ENCODE data around the gene AXIN2.

DNA sequence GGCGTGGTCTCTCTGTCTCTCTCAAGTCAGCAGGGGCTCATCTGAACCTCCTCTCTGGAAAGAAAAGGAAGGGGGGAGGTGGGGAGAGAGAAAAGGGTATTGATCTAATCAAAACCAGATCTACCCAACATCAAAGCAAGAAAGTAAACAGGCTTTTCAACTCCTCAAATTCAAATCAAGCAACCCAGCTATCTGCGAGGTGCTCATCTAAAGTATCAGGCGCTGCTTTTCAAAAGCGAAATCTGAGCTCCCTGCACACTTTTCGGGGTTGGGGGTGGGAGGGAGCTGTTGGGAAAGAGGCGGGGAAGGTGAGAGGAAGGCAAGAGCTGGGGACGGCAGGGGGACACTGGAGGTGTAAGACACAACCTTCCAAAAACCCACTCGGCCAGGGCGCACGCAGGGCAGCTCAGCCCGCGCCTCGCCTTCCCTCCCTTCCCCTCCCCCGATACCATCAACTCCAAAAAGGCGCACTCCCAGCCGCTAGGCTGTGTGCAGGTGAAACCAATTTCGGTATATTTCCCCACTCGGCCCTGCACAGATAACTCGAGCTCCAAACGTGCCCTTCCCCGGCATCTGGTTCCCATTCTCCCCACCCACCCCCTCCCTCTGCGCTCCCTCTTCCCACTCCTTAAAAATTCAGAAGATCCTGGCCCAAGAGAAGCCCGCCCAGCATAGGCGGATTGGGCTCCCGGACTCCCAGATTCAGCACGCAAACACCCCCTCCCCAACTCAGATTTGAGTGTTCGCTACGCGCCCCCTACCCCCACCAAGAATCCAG is 2.6 kb downstream of the AXIN2 start:
- no peak for TF ChIP-seq ZBTB7A (tag by site-specific recombination; IDR thresholded peaks at IDR 0.05; ENCODE audit: low read depth)
- no peak for TF ChIP-seq GLIS1 (tag by site-specific recombination; IDR thresholded peaks at IDR 0.05)
- no peak for TF ChIP-seq ELK4 (IDR thresholded peaks at IDR 0.05; ENCODE audit: borderline replicate concordance, low read depth, low read length)
- no peak for TF ChIP-seq CTCF (tag by site-specific recombination; IDR thresholded peaks at IDR 0.05)
- TF ChIP-seq, protein P1, sequence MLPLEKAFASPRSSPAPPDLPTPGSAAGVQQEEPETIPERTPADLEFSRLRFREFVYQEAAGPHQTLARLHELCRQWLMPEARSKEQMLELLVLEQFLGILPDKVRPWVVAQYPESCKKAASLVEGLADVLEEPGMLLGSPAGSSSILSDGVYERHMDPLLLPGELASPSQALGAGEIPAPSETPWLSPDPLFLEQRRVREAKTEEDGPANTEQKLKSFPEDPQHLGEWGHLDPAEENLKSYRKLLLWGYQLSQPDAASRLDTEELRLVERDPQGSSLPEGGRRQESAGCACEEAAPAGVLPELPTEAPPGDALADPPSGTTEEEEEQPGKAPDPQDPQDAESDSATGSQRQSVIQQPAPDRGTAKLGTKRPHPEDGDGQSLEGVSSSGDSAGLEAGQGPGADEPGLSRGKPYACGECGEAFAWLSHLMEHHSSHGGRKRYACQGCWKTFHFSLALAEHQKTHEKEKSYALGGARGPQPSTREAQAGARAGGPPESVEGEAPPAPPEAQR (tag by site-specific recombination; IDR thresholded peaks at IDR 0.05): no peak
- TF ChIP-seq, protein P2, sequence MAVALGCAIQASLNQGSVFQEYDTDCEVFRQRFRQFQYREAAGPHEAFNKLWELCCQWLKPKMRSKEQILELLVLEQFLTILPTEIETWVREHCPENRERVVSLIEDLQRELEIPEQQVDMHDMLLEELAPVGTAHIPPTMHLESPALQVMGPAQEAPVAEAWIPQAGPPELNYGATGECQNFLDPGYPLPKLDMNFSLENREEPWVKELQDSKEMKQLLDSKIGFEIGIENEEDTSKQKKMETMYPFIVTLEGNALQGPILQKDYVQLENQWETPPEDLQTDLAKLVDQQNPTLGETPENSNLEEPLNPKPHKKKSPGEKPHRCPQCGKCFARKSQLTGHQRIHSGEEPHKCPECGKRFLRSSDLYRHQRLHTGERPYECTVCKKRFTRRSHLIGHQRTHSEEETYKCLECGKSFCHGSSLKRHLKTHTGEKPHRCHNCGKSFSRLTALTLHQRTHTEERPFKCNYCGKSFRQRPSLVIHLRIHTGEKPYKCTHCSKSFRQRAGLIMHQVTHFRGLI (tag by site-specific recombination; IDR thresholded peaks at IDR 0.05): no peak
- TF ChIP-seq ZNF596 (tag by site-specific recombination; IDR thresholded peaks at IDR 0.05): no peak
